Measurements from ENCODE around the gene GRIA4.
A peak's percentile ranks its signal among the peaks of the same experiment; 100 is the strongest.

Gene GRIA4

DNA sequence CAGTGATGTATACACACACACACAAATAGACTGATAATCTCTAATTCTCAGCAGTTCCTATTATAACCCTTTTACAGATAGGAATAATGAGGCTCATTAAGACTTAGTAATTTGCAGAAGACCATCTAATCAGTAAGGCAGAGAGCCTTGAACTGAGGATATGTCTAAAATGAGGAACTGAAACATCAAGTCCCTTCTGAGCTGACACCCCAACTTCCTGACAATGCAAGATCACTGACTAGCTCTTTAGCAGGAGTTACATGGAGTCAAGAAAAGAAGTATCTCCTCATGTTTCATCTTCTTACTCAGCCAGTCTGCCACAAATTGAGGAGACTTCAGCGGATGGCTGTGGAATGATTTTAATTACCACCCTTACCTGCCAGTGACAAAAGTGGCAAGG is 219.2 kb downstream of the GRIA4 start:
- in situ Hi-C loops (cut with HindIII; ENCODE audit: low pct_unique_long_range_greater_than_20kb, low sequenced_read_pairs), result no loop called here
- DNase-seq (ENCODE audit: low read depth in 1 of 2, low spot score in 1 of 2), result no peak

DNA sequence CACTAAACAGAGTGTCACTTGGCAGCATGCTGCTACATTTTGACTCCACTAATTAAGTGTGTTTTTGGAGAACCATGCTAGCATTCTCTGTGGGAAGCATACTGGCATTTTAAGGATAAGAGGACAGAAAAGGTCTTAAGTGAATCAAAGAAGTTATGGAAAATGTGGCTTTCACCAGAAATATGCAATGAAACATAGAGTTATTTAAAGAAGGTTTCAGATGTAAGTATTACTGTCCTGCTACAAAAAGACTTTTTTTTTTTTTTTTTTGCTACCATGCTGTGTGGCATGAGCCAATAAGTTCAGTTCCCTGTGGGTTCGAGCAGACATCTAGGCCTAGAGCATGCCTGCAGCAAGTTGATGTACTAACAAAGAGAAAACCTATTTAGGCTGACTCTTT is 224.6 kb downstream of the GRIA4 start:
- in situ Hi-C loops (cut with HindIII; ENCODE audit: low pct_unique_long_range_greater_than_20kb, low sequenced_read_pairs), result no loop called here
- no peak for TF ChIP-seq JUND (IDR thresholded peaks at IDR 0.05; ENCODE audit: low read depth)
- DNase-seq (ENCODE audit: low read depth in 1 of 2, low spot score in 1 of 2), result no peak

More for the DNA sequence above, 219.2 kb downstream of the GRIA4 start:
- TF ChIP-seq JUND (IDR thresholded peaks at IDR 0.05; ENCODE audit: low read depth), result no peak

DNA sequence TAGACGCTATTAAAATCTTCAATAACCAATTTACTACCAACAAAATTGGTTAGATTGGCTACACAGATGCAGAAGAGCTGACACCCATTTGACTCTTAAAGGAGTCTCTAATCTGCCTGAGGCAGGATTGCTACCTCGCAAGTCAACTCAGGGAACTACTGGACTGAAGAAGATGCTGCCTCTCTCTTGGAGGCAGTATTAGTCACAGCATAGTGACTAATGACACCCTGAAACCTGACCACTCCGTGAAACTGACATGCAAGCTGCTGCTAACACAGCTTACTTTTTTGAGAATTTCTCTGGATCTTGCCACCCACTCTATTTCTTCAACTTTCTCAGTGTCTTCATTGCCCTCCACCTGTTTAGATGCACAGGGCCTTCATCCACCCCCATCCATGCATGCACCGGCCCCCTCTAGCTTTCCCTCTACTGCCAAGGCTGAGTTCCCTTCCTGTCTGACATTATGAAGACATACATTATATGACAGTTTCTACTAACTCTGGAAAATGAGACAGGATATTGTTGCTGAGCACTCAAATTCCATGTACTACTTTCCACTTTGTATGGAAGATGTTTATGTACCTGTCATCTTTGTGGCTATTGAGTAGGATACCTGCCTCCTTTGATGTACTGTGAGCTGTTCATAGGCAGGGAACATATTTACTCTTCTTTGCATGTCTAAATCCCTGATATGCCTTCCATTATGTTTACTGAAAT is 229.0 kb downstream of the GRIA4 start:
- no peak for TF ChIP-seq JUND (IDR thresholded peaks at IDR 0.05; ENCODE audit: low read depth)
- DNase-seq (ENCODE audit: low read depth in 1 of 2, low spot score in 1 of 2), result no peak
- in situ Hi-C loops (cut with HindIII; ENCODE audit: low pct_unique_long_range_greater_than_20kb, low sequenced_read_pairs), result no loop called here

DNA sequence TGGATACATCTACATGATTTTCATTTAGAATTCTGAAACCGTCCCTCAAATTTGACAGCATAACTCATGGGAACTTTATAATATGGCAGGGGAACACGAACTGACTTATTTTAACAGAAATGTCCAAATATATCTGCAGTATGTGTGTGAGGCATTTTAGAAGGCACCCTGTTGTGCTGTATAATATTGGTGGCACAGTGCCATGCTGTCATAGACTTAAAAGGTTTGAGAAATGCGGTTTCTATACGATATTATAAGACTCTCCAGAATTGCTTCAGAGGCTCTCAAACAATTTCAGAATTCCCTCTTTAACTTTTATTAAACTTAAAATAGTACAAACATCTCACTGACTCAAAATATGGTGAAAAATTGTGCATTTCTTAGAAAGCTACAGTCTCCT is 230.5 kb downstream of the GRIA4 start:
- in situ Hi-C loops (cut with HindIII; ENCODE audit: low pct_unique_long_range_greater_than_20kb, low sequenced_read_pairs), result no loop called here
- DNase-seq (ENCODE audit: low read depth in 1 of 2, low spot score in 1 of 2), result no peak
- TF ChIP-seq JUND (IDR thresholded peaks at IDR 0.05; ENCODE audit: low read depth), result no peak

DNA sequence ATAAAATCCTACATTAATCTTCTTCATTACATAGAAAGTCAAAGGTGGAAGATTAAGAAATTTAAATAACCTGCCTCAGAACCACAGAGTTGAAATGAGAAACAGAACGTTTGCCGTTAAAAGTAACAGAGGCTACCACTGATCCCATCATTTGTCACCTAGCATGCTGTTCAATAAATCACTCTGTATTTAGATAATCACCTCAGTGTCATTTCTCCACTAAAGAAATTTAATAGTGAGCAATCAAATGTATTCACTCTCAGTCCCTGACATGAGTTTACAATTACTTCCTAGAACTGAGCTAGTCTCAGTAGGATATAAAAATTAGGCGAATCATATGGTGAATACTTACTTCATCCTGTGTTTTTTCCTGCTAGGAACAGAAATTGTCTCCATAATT is 242.5 kb downstream of the GRIA4 start:
- no peak for TF ChIP-seq JUND (IDR thresholded peaks at IDR 0.05; ENCODE audit: low read depth)
- no peak for DNase-seq (ENCODE audit: low read depth in 1 of 2, low spot score in 1 of 2)
- in situ Hi-C loops (cut with HindIII; ENCODE audit: low pct_unique_long_range_greater_than_20kb, low sequenced_read_pairs), result no loop called here

DNA sequence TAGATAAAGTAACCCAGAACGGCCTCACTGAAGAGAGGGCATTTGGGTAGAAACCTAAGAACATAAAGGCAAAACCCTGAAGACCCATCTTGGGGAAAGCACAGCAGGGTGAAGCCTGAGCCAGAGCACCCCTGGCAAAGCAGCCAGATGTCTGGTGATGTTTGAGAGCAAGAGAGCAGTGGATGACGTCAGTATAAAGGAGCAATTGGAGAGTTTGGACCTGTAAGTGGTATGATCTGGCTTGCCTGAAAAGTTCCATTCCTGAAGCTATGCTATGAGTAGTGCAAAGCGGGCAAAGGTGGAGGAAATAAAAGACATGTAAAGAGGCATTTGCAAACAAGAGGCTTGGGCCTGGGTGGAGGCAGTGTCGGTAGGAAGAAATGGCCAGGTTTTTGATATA is 244.4 kb downstream of the GRIA4 start:
- in situ Hi-C loops (cut with HindIII; ENCODE audit: low pct_unique_long_range_greater_than_20kb, low sequenced_read_pairs), result no loop called here
- DNase-seq (ENCODE audit: low read depth in 1 of 2, low spot score in 1 of 2), result no peak
- TF ChIP-seq JUND (IDR thresholded peaks at IDR 0.05; ENCODE audit: low read depth), result no peak

DNA sequence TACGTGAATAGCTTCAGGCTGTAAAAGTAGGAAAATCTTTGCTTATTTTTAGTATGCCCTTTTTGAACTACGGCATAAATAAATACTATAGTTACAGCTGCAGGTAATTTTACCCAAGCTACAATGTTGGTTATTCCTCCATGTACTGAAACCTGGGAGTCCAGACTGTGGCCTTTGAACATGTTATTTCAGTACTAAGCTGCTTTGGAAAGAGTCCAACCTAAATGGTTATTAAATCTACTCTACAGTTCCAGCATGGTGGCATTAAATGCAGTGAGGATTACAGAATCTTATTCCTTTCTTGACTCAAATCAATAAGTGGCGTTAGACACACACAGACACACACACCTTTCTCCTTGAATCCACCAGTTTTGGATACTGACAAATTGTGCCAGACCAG is 247.1 kb downstream of the GRIA4 start:
- no peak for TF ChIP-seq JUND (IDR thresholded peaks at IDR 0.05; ENCODE audit: low read depth)
- no peak for DNase-seq (ENCODE audit: low read depth in 1 of 2, low spot score in 1 of 2)
- in situ Hi-C loops (cut with HindIII; ENCODE audit: low pct_unique_long_range_greater_than_20kb, low sequenced_read_pairs), result no loop called here

DNA sequence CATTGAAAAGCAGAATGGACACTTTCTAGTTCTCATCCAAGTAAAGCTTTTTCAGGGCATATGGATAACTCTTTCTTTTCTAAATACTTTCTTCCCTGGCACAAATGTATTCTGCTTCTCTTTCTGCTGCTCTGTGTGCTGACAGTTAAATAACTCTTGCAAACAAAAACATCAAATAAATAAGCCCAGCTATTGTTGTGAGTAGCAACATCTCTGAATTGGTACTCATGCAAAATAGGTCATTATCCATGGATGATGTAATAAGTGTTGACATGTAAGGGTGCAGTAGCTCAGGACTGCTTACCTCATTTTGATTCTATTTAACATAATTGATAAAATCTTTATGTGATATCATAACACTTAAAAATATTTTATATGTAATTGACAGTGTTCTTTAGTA is 247.9 kb downstream of the GRIA4 start:
- no peak for TF ChIP-seq JUND (IDR thresholded peaks at IDR 0.05; ENCODE audit: low read depth)
- in situ Hi-C loops (cut with HindIII; ENCODE audit: low pct_unique_long_range_greater_than_20kb, low sequenced_read_pairs), result no loop called here
- no peak for DNase-seq (ENCODE audit: low read depth in 1 of 2, low spot score in 1 of 2)

DNA sequence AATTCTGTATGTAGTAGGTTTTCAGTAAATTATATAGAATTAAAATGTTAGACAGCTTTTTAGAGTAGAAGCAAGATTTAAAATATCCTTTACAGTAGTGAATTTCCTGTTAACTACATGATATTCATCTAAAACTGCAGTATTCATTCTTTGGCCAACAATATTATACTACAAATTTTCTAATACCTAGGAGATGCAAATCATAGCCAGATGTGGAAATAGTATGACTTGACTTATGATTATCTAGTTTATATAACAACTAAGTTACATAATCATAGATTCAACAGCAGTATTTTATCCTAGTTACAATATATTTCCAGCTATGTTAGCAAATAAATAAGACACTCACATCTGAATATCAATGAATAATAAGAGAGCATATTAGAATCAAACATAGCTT is 249.0 kb downstream of the GRIA4 start:
- no peak for DNase-seq (ENCODE audit: low read depth in 1 of 2, low spot score in 1 of 2)
- no peak for TF ChIP-seq JUND (IDR thresholded peaks at IDR 0.05; ENCODE audit: low read depth)
- in situ Hi-C loops (cut with HindIII; ENCODE audit: low pct_unique_long_range_greater_than_20kb, low sequenced_read_pairs), result no loop called here

DNA sequence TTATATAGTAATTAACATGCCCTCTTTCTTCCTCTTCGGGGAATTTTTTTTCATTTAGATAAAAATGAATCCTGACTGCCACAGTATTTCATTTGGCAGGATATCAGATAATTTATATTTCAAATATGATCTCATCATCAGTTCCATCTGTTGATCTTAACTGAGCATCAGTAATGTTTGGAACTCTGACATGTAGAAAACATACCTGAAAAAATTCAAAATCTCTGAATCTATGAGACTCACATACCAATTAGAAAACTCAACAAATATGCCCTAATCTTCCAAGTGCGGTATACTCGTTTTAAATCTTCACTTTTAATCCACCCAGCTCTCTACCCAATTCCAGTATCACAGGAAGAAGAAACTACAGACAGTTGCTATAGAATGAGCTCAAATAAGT is 250.2 kb downstream of the GRIA4 start:
- in situ Hi-C loops (cut with HindIII; ENCODE audit: low pct_unique_long_range_greater_than_20kb, low sequenced_read_pairs), result no loop called here
- no peak for DNase-seq (ENCODE audit: low read depth in 1 of 2, low spot score in 1 of 2)
- no peak for TF ChIP-seq JUND (IDR thresholded peaks at IDR 0.05; ENCODE audit: low read depth)

DNA sequence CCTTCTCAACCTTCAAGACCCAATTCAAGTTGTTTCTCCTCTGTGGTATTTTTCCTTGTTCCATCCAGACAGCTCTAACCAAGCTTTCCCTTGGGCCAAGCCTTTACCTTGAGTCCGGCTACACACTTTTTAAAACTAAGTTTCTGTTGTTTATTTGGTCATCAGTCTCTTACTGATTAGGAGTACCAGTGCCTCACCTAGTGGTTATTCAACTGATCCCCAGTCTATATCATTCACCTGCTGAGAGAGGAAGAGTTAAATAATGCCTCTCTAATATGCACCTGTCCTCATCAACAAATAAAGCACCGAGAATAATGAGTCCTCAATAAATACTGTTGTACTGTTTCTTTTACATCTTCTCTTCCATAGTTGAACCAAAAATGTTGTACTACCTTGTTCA is 251.4 kb downstream of the GRIA4 start:
- DNase-seq (ENCODE audit: low read depth in 1 of 2, low spot score in 1 of 2), result peak in 1 of 2 experiments; percentile 51
- TF ChIP-seq JUND (IDR thresholded peaks at IDR 0.05; ENCODE audit: low read depth), result no peak
- in situ Hi-C loops (cut with HindIII; ENCODE audit: low pct_unique_long_range_greater_than_20kb, low sequenced_read_pairs), result no loop called here

DNA sequence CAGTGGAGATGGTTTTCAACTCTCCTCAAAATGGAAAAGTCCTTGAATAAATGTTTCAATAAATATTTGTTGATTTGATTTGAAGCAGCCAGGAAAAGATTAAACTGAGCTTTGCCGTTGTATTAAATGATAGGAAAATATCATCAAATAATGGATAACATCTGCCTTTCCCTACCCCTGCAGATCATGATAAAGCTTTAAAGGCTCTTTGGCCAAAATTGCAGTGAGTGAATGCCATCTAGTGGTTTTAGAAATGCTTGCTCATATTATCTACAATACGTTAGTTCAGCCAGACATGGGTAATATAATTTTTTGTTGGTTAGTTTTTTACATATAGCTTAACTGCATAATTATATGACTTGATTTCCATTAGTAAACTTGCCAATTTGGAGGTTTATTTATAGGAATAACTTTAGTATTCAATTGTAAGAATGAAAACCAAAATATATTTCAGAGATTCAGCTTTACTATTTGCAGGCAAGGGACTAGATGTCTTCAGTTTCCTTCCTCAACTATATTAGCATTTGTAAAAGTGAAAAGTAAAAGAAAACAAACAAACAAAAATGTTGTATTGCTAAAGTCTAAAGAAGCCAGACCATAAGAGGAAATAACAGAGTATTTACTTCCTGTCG is 253.0 kb downstream of the GRIA4 start:
- in situ Hi-C loops (cut with HindIII; ENCODE audit: low pct_unique_long_range_greater_than_20kb, low sequenced_read_pairs), result no loop called here
- no peak for TF ChIP-seq JUND (IDR thresholded peaks at IDR 0.05; ENCODE audit: low read depth)
- DNase-seq (ENCODE audit: low read depth in 1 of 2, low spot score in 1 of 2), result peak; percentile 18 to 70

DNA sequence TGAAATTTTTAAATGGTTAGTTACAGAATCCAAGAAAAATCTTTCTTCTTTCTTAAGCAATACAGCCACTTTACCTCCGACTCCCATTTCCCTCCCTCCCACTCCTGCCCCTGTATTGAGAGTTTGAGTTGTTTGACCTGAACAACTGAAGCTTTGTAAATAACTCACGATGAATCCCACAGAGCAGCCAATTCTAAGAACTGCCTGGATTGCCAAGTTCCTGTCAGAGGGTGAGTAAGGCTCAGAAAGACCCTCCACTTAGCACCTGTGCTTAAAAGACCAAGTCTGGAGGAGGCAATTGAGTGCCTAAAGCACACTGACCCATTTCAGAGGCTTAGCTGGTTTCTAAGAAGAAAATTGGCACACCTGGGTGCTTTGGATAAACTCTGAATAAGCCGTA is 253.7 kb downstream of the GRIA4 start:
- in situ Hi-C loops (cut with HindIII; ENCODE audit: low pct_unique_long_range_greater_than_20kb, low sequenced_read_pairs), result no loop called here
- DNase-seq (ENCODE audit: low read depth in 1 of 2, low spot score in 1 of 2), result no peak
- no peak for TF ChIP-seq JUND (IDR thresholded peaks at IDR 0.05; ENCODE audit: low read depth)

DNA sequence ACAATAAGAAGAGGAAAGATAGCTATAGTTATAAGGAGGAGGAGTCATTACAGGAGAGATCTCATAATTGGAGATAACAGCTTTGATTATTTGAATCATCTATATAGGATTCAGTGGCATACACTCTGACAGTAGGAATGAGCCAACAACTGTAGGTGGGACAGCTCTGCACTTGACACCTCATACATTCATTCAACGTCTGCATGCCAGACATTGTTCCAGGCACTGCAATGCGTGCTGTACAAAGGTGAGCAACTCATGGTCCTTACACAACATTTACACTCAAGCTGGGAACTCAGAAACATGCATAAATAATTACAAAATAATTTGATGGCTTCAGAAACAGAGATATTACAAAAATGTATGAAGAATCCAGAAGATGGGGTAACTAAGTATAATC is 257.9 kb downstream of the GRIA4 start:
- DNase-seq (ENCODE audit: low read depth in 1 of 2, low spot score in 1 of 2), result no peak
- in situ Hi-C loops (cut with HindIII; ENCODE audit: low pct_unique_long_range_greater_than_20kb, low sequenced_read_pairs), result no loop called here

More for the DNA sequence above, 257.9 kb downstream of the GRIA4 start:
- TF ChIP-seq JUND (IDR thresholded peaks at IDR 0.05; ENCODE audit: low read depth), result no peak

All from T47D (cell line).